GM23338 (cell line): Measurements from ENCODE around the gene PBLD. TPM values are rescaled to one million over a fixed set of nuclear protein-coding genes. Genes with fewer than 3 reads are reported as not detected.

Source experiments
- ATAC-seq: fragments of 200-7000 bp; cut with Tn5 transposase; 3 replicates; pipeline ENCODE4 v1.9.1; 2020
- DNase-seq: peaks from one replicate; pipeline ENCODE4 v3.0.0-alpha.2; 2015; ENCODE audit warnings: low spot score
- H2AFZ ChIP-seq: fragments of 200-600 bp; sonication (generic); 2 replicates; pipeline ENCODE4 v1.8.0; 2016; ENCODE audit warnings: antibody characterized with exemption, mild to moderate bottlenecking, moderate library complexity
- H3F3A ChIP-seq: fragments of 200-600 bp; sonication (generic); replicated peaks from 2 replicates; pipeline ENCODE4 v1.8.0; 2017; ENCODE audit warnings: antibody characterized with exemption, mixed run types, low read depth
- H3K27ac ChIP-seq: fragments of 200-600 bp; sonication (generic); 2 replicates; pipeline ENCODE4 v1.6.1; 2016; ENCODE audit warnings: low read depth
- H3K27me3 ChIP-seq: fragments of 200-600 bp; sonication (generic); 2 replicates; pipeline ENCODE4 v1.8.0; 2016; ENCODE audit warnings: mild to moderate bottlenecking, mixed run types, moderate library complexity; ENCODE audit not compliant: insufficient read depth
- H3K36me3 ChIP-seq: fragments of 200-600 bp; sonication (generic); 2 replicates; pipeline ENCODE4 v1.8.0; 2016; ENCODE audit warnings: mild to moderate bottlenecking; ENCODE audit not compliant: insufficient read depth
- H3K4me1 ChIP-seq: fragments of 200-600 bp; sonication (generic); 2 replicates; pipeline ENCODE4 v1.8.0; 2016; ENCODE audit warnings: mild to moderate bottlenecking, moderate library complexity; ENCODE audit not compliant: insufficient read depth
- H3K4me2 ChIP-seq: fragments of 200-600 bp; sonication (generic); 2 replicates; pipeline ENCODE4 v1.7.1; 2017; ENCODE audit warnings: mixed run types
- H3K4me3 ChIP-seq: fragments of 200-600 bp; sonication (generic); 2 replicates; pipeline ENCODE4 v1.6.1; 2016; ENCODE audit warnings: mixed run types
- H3K79me2 ChIP-seq: fragments of 200-600 bp; sonication (generic); replicated peaks from 2 replicates; pipeline ENCODE4 v1.8.0; 2017; ENCODE audit warnings: mild to moderate bottlenecking; ENCODE audit not compliant: insufficient read depth
- H3K9me2 ChIP-seq: fragments of 200-600 bp; sonication (generic); 2 replicates; pipeline ENCODE4 v1.8.0; 2017; ENCODE audit not compliant: insufficient read depth
- H4K20me1 ChIP-seq: fragments of 200-600 bp; sonication (generic); replicated peaks from 2 replicates; pipeline ENCODE4 v1.8.0; 2017; ENCODE audit warnings: mild to moderate bottlenecking; ENCODE audit not compliant: insufficient read depth
- H3K27ac Mint-ChIP-seq: 2 replicates; pipeline ENCODE4 v1.8.0; 2020; ENCODE audit warnings: inconsistent platforms, mild to moderate bottlenecking, moderate library complexity, mixed read lengths
- H3K27me3 Mint-ChIP-seq: 3 replicates; pipeline ENCODE4 v1.8.0; 2022; ENCODE audit warnings: low read depth, mild to moderate bottlenecking, moderate library complexity, mixed read lengths, inconsistent platforms; ENCODE audit not compliant: insufficient read depth, poor library complexity
- H3K36me3 Mint-ChIP-seq: 3 replicates; pipeline ENCODE4 v1.8.0; 2021; ENCODE audit warnings: low read depth, mild to moderate bottlenecking, inconsistent platforms, moderate library complexity, mixed read lengths
- H3K4me1 Mint-ChIP-seq: 3 replicates; pipeline ENCODE4 v1.8.0; 2020; ENCODE audit warnings: mild to moderate bottlenecking, inconsistent platforms, mixed read lengths
- H3K4me3 Mint-ChIP-seq: 3 replicates; pipeline ENCODE4 v1.8.0; 2021; ENCODE audit warnings: moderate library complexity, mild to moderate bottlenecking, inconsistent platforms, mixed read lengths
- H3K9me3 Mint-ChIP-seq: 3 replicates; pipeline ENCODE4 v1.8.0; 2020; ENCODE audit warnings: moderate library complexity, mild to moderate bottlenecking, inconsistent platforms, mixed read lengths
- CREB1 ChIP-seq: fragments of 250-450 bp; sonication (Bioruptor Pico); IDR thresholded peaks from 2 replicates; pipeline ENCODE4 v1.5.0; 2020; ENCODE audit warnings: low read depth, mild to moderate bottlenecking, moderate library complexity
- EZH2 ChIP-seq: fragments of 200-600 bp; sonication (generic); IDR thresholded peaks from one replicate; pipeline ENCODE4 v1.8.0; 2017; ENCODE audit warnings: antibody characterized with exemption, mild to moderate bottlenecking, low read depth; ENCODE audit not compliant: unreplicated experiment
- JUNB ChIP-seq: IDR thresholded peaks from one replicate; pipeline ENCODE4 v1.6.1; 2016; ENCODE audit warnings: antibody characterized with exemption; ENCODE audit not compliant: unreplicated experiment
- POLR2AphosphoS5 ChIP-seq: IDR thresholded peaks from 2 replicates; pipeline ENCODE4 v1.6.1; 2016; ENCODE audit warnings: antibody characterized with exemption, low read depth
- ZNF114 ChIP-seq: fragments of 250-450 bp; sonication (Bioruptor Pico); IDR thresholded peaks from 2 replicates; pipeline ENCODE4 v1.5.0; 2020; ENCODE audit warnings: mild to moderate bottlenecking, moderate library complexity
- polyA plus RNA-seq: library from polyadenylated mRNA; unstranded; fragments of >200 nt; fragmentation: Nextera tagmentation; extraction: Ambion mirVana; gene quantifications from 2 replicates; pipeline ENCODE4 v1.2.1, GENCODE V29; 2016
- total RNA-seq: library from RNA; depleted of rRNA; stranded (reverse); fragments of >200 nt; shearing (Covaris generic); gene quantifications from 2 replicates; pipeline ENCODE4 v1.2.3, GENCODE V29; 2014; rRNA removed

Gene PBLD
- total and polyA plus RNA-seq, 2 experiments from 2014 or later: 0.90 to 1.5 TPM

DNA sequence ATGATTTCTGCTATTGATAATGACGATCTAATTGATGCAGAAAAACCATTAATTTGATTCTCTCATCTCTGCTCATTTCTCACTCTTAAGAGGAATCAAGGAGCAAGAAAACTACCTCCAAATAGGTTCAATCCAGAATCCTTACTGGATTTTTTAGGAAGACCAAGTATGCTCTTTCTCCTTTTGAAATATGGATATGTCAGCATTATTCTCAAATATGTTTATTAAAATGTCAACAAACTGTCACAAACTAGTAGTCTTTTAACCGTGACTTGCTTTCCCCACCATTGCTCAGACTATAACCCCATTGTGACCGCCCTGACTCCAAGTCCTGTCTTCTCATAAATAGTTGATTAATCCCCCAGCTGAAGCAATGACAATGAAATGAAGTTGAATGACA is 99.7 kb downstream of the PBLD start:
- Mint-ChIP-seq H3K27ac (no peak overlapping the region), H3K4me3 (no peak overlapping the region), H3K9me3 (no peaks in the 10 kb centered on the region), H3K27me3 (peaks cover 11% of the 10 kb centered on the region), H3K36me3 (no peaks in the 10 kb centered on the region), H3K4me1 (peaks cover 9% of the 10 kb centered on the region)
- no peaks in the 10 kb centered on the region; the same call in 1 of the 2 replicates for H3F3A ChIP-seq
- H3K79me2 ChIP-seq: no peaks in the 10 kb centered on the region
- no peaks in the 10 kb centered on the region for H4K20me1 ChIP-seq
- DNase-seq (no peak), ATAC-seq (no peak)
- H3K4me1 ChIP-seq: peaks cover 9% of the 10 kb centered on the region
- no peak overlapping the region for H3K4me2 ChIP-seq
- peaks cover 40% of the 10 kb centered on the region for H3K27me3 ChIP-seq
- no peak overlapping the region for H3K27ac ChIP-seq
- H3K36me3 ChIP-seq: no peaks in the 10 kb centered on the region
- H2AFZ ChIP-seq: no peak overlapping the region
- H3K4me3 ChIP-seq: no peak overlapping the region
- no peaks in the 10 kb centered on the region for H3K9me2 ChIP-seq
- TF ChIP-seq CREB1: no peak
- no peak for TF ChIP-seq JUNB
- TF ChIP-seq ZNF114 (CRISPR knock-in tag): no peak
- no peak for TF ChIP-seq EZH2
- no peak for TF ChIP-seq POLR2AphosphoS5

Other genes with a start within 250 kb of the PBLD start
- not detected in 2 replicates for gene MYPN, start 223.4 kb downstream of the PBLD start, total RNA-seq
- gene MYPN, start 223.4 kb downstream of the PBLD start, polyA plus RNA-seq: not detected in 2 replicates
- 1.2 and 1.8 TPM in 2 replicates for gene ATOH7, start 100.8 kb downstream of the PBLD start, total RNA-seq
- gene ATOH7, start 100.8 kb downstream of the PBLD start, polyA plus RNA-seq: 0.23 TPM in 1 of 2 replicates, not detected in the other
- 87.2 and 87.4 TPM in 2 replicates for gene HNRNPH3, start 864 bp downstream of the PBLD start, total RNA-seq
- 324 and 367 TPM in 2 replicates for gene HNRNPH3, start 864 bp downstream of the PBLD start, polyA plus RNA-seq
- 9.3 and 10.3 TPM in 2 replicates for gene RUFY2, start 74.3 kb upstream of the PBLD start, total RNA-seq
- 15.6 and 17.3 TPM in 2 replicates for gene RUFY2, start 74.3 kb upstream of the PBLD start, polyA plus RNA-seq
- 46.9 and 49.3 TPM in 2 replicates for gene DNA2, start 139.0 kb upstream of the PBLD start, total RNA-seq
- 19.7 and 25.6 TPM in 2 replicates for gene DNA2, start 139.0 kb upstream of the PBLD start, polyA plus RNA-seq
- gene SLC25A16, start 194.6 kb upstream of the PBLD start, total RNA-seq: 11.1 and 12.0 TPM in 2 replicates
- 7.1 and 7.2 TPM in 2 replicates for gene SLC25A16, start 194.6 kb upstream of the PBLD start, polyA plus RNA-seq
- gene TET1, start 227.4 kb upstream of the PBLD start, total RNA-seq: 82.5 and 90.5 TPM in 2 replicates
- 32.5 and 37.2 TPM in 2 replicates for gene TET1, start 227.4 kb upstream of the PBLD start, polyA plus RNA-seq